Measurements from ENCODE around the gene PMEPA1. TPM values are rescaled to one million over a fixed set of nuclear protein-coding genes. Genes with fewer than 3 reads are reported as not detected.

Gene PMEPA1
- polyA plus RNA-seq, 4 donors = 4.0 to 12.7 (median 9.6) TPM

- Histone ChIP-seq H3K36me3 (ENCODE audit: control insufficient read depth in 3 of 3, insufficient read depth in 2 of 3, low read depth in 1 of 3, low read length in 3 of 3) (peaks cover 0 to 33% (median 0%) of the 10 kb centered on the region in 3 donors), H3K27ac (ENCODE audit: low read depth in 1 of 3, low read length in 2 of 3) (no peak overlapping the region), H3K27me3 (ENCODE audit: control insufficient read depth in 3 of 3, insufficient read depth in 3 of 3, low read length in 3 of 3) (no peaks in the 10 kb centered on the region), H3K4me3 (ENCODE audit: low read depth in 1 of 3, low read length in 3 of 3) (no peak overlapping the region), H3K9me3 (ENCODE audit: control insufficient read depth in 2 of 2, insufficient read depth in 1 of 2, low read depth in 1 of 2, low read length in 1 of 2) (no peaks in the 10 kb centered on the region), H3K4me1 (ENCODE audit: control insufficient read depth in 3 of 3, insufficient read depth in 2 of 3, low read depth in 1 of 3, low read length in 2 of 3) (no peaks in the 10 kb centered on the region)
- FAIRE-seq (no peak), DNase-seq (no peak)
- 90 to 95% (median 92%) methylated on average over 13 of the region's 13 CpGs for WGBS, 3 donors
Measured at GRCh38 chr20:57660181-57660921, 49.5 kb downstream of the PMEPA1 start.

- no peaks in the 10 kb centered on the region for H3K4me1 ChIP-seq (ENCODE audit: control insufficient read depth in 3 of 3, insufficient read depth in 2 of 3, low read depth in 1 of 3, low read length in 2 of 3)
- FAIRE-seq (no peak), DNase-seq (no peak)
- 89 to 93% (median 89%) methylated on average over 24 of the region's 24 CpGs for WGBS, 3 donors
- H3K36me3 ChIP-seq (ENCODE audit: control insufficient read depth in 3 of 3, insufficient read depth in 2 of 3, low read depth in 1 of 3, low read length in 3 of 3) = peaks cover 0 to 33% (median 0%) of the 10 kb centered on the region in 3 donors
- no peaks in the 10 kb centered on the region for H3K27me3 ChIP-seq (ENCODE audit: control insufficient read depth in 3 of 3, insufficient read depth in 3 of 3, low read length in 3 of 3)
- H3K27ac ChIP-seq (ENCODE audit: low read depth in 1 of 3, low read length in 2 of 3) = no peak overlapping the region
- H3K4me3 ChIP-seq (ENCODE audit: low read depth in 1 of 3, low read length in 3 of 3) = no peak overlapping the region
- no peaks in the 10 kb centered on the region for H3K9me3 ChIP-seq (ENCODE audit: control insufficient read depth in 2 of 2, insufficient read depth in 1 of 2, low read depth in 1 of 2, low read length in 1 of 2)
Measured at GRCh38 chr20:57659517-57660180, 50.2 kb downstream of the PMEPA1 start.

- Histone ChIP-seq H3K27ac (ENCODE audit: low read depth in 1 of 3, low read length in 2 of 3) (no peak overlapping the region), H3K36me3 (ENCODE audit: control insufficient read depth in 3 of 3, insufficient read depth in 2 of 3, low read depth in 1 of 3, low read length in 3 of 3) (peaks cover 0 to 31% (median 0%) of the 10 kb centered on the region in 3 donors), H3K4me1 (ENCODE audit: control insufficient read depth in 3 of 3, insufficient read depth in 2 of 3, low read depth in 1 of 3, low read length in 2 of 3) (no peaks in the 10 kb centered on the region), H3K9me3 (ENCODE audit: control insufficient read depth in 2 of 2, insufficient read depth in 1 of 2, low read depth in 1 of 2, low read length in 1 of 2) (no peaks in the 10 kb centered on the region), H3K4me3 (ENCODE audit: low read depth in 1 of 3, low read length in 3 of 3) (no peak overlapping the region), H3K27me3 (ENCODE audit: control insufficient read depth in 3 of 3, insufficient read depth in 3 of 3, low read length in 3 of 3) (no peaks in the 10 kb centered on the region)
- 83 to 91% (median 88%) methylated on average over 25 of the region's 25 CpGs for WGBS, 3 donors
- FAIRE-seq (no peak), DNase-seq (no peak)
Measured at GRCh38 chr20:57658833-57659516, 50.8 kb downstream of the PMEPA1 start.

- no peak for FAIRE-seq
- Histone ChIP-seq H3K4me3 (ENCODE audit: low read depth in 1 of 3, low read length in 3 of 3) (no peak overlapping the region), H3K36me3 (ENCODE audit: control insufficient read depth in 3 of 3, insufficient read depth in 2 of 3, low read depth in 1 of 3, low read length in 3 of 3) (peaks cover 0 to 36% (median 0%) of the 10 kb centered on the region in 3 donors), H3K27me3 (ENCODE audit: control insufficient read depth in 3 of 3, insufficient read depth in 3 of 3, low read length in 3 of 3) (no peaks in the 10 kb centered on the region), H3K27ac (ENCODE audit: low read depth in 1 of 3, low read length in 2 of 3) (peak overlapping the region in 1 of 3 donors; percentile 35), H3K4me1 (ENCODE audit: control insufficient read depth in 3 of 3, insufficient read depth in 2 of 3, low read depth in 1 of 3, low read length in 2 of 3) (no peaks in the 10 kb centered on the region), H3K9me3 (ENCODE audit: control insufficient read depth in 2 of 2, insufficient read depth in 1 of 2, low read depth in 1 of 2, low read length in 1 of 2) (no peaks in the 10 kb centered on the region)
- 77 to 84% (median 79%) methylated on average over 8 of the region's 8 CpGs for WGBS, 3 donors
- no peak for DNase-seq
Measured at GRCh38 chr20:57658447-57658832, 51.4 kb downstream of the PMEPA1 start.

- Histone ChIP-seq H3K4me3 (ENCODE audit: low read depth in 1 of 3, low read length in 3 of 3) (no peak overlapping the region), H3K27me3 (ENCODE audit: control insufficient read depth in 3 of 3, insufficient read depth in 3 of 3, low read length in 3 of 3) (no peaks in the 10 kb centered on the region), H3K36me3 (ENCODE audit: control insufficient read depth in 3 of 3, insufficient read depth in 2 of 3, low read depth in 1 of 3, low read length in 3 of 3) (peaks cover 0 to 39% (median 0%) of the 10 kb centered on the region in 3 donors), H3K9me3 (ENCODE audit: control insufficient read depth in 2 of 2, insufficient read depth in 1 of 2, low read depth in 1 of 2, low read length in 1 of 2) (no peaks in the 10 kb centered on the region), H3K4me1 (ENCODE audit: control insufficient read depth in 3 of 3, insufficient read depth in 2 of 3, low read depth in 1 of 3, low read length in 2 of 3) (no peaks in the 10 kb centered on the region), H3K27ac (ENCODE audit: low read depth in 1 of 3, low read length in 2 of 3) (peak overlapping the region in 1 of 3 donors; percentile 35)
- 32 to 63% (median 40%) methylated on average over 35 to 36 of the region's 36 CpGs for WGBS, 3 donors
- DNase-seq (peak; percentile 26 to 88), FAIRE-seq (no peak)
Measured at GRCh38 chr20:57657535-57658446, 52.0 kb downstream of the PMEPA1 start.

- peaks cover 0 to 48% (median 0%) of the 10 kb centered on the region in 3 donors for H3K36me3 ChIP-seq (ENCODE audit: control insufficient read depth in 3 of 3, insufficient read depth in 2 of 3, low read depth in 1 of 3, low read length in 3 of 3)
- no peak for DNase-seq
- H3K27ac ChIP-seq (ENCODE audit: low read depth in 1 of 3, low read length in 2 of 3) = peak overlapping the region in 1 of 3 donors; percentile 18
Measured at GRCh38 chr20:57656821-57657534, 52.8 kb downstream of the PMEPA1 start.

GRCh38 chr20:57656252-57656820 is 53.5 kb downstream of the PMEPA1 start:
- 88 to 90% (median 89%) methylated on average over 15 of the region's 15 CpGs for WGBS, 3 donors
- Histone ChIP-seq H3K27ac (ENCODE audit: low read depth in 1 of 3, low read length in 2 of 3) (no peak overlapping the region), H3K4me1 (ENCODE audit: control insufficient read depth in 3 of 3, insufficient read depth in 2 of 3, low read depth in 1 of 3, low read length in 2 of 3) (no peaks in the 10 kb centered on the region), H3K4me3 (ENCODE audit: low read depth in 1 of 3, low read length in 3 of 3) (no peak overlapping the region), H3K27me3 (ENCODE audit: control insufficient read depth in 3 of 3, insufficient read depth in 3 of 3, low read length in 3 of 3) (no peaks in the 10 kb centered on the region), H3K9me3 (ENCODE audit: control insufficient read depth in 2 of 2, insufficient read depth in 1 of 2, low read depth in 1 of 2, low read length in 1 of 2) (no peaks in the 10 kb centered on the region), H3K36me3 (ENCODE audit: control insufficient read depth in 3 of 3, insufficient read depth in 2 of 3, low read depth in 1 of 3, low read length in 3 of 3) (peaks cover 0 to 50% (median 0%) of the 10 kb centered on the region in 3 donors)
- FAIRE-seq (no peak), DNase-seq (no peak)

More at GRCh38 chr20:57656821-57657534, 52.8 kb downstream of the PMEPA1 start:
- no peak for FAIRE-seq
- Histone ChIP-seq H3K4me1 (ENCODE audit: control insufficient read depth in 3 of 3, insufficient read depth in 2 of 3, low read depth in 1 of 3, low read length in 2 of 3) (no peaks in the 10 kb centered on the region), H3K9me3 (ENCODE audit: control insufficient read depth in 2 of 2, insufficient read depth in 1 of 2, low read depth in 1 of 2, low read length in 1 of 2) (no peaks in the 10 kb centered on the region), H3K4me3 (ENCODE audit: low read depth in 1 of 3, low read length in 3 of 3) (no peak overlapping the region), H3K27me3 (ENCODE audit: control insufficient read depth in 3 of 3, insufficient read depth in 3 of 3, low read length in 3 of 3) (no peaks in the 10 kb centered on the region)
- 92 to 94% (median 92%) methylated on average over 20 of the region's 20 CpGs for WGBS, 3 donors
